H1 (cell line): Measurements from ENCODE around the gene CIZ1. TPM values are rescaled to one million over a fixed set of nuclear protein-coding genes. Genes with fewer than 3 reads are reported as not detected.

Experiments
- CTCF ChIA-PET: fragments of 300-600 bp; sonication (Branson Sonifier 250); formaldehyde crosslinking; loops from one replicate; lab custom pipeline; 2021; ENCODE audit not compliant: partially characterized antibody; lab: Charles Lee
- POLR2A ChIA-PET: fragments of 300-600 bp; sonication (Branson Sonifier 250); formaldehyde crosslinking; loops from one replicate; lab custom pipeline; 2021; ENCODE audit warnings: inconsistent platforms; ENCODE audit not compliant: partially characterized antibody; lab: Charles Lee
- DNase-seq, 2 experiments: peaks; one replicate each; pipeline versions ENCODE4 v3.0.0 to v3.0.0-alpha.2; 2010 to 2022; ENCODE audit warnings: low spot score in 2 of 2, low read depth in 1 of 2, mixed read lengths in 1 of 2
- FAIRE-seq: peaks from 2 replicates; lab custom pipeline; 2011; peaks lifted over from hg19 to GRCh38; lab: Jason Lieb, UNC
- H2AFZ ChIP-seq: 2 replicates; pipeline ENCODE4 v1.8.1; 2012; ENCODE audit warnings: low read length, inconsistent platforms
- H2AK5ac ChIP-seq: 2 replicates; pipeline ENCODE4 v1.6.1; 2013; ENCODE audit warnings: low read depth, low read length
- H2BK120ac ChIP-seq: replicated peaks from 2 replicates; pipeline ENCODE3; 2013; ENCODE audit warnings: low read depth, low read length, inconsistent platforms
- H2BK12ac ChIP-seq: 2 replicates; pipeline ENCODE4 v1.6.1; 2013; ENCODE audit warnings: low read depth, low read length
- H2BK15ac ChIP-seq: 2 replicates; pipeline ENCODE4 v1.6.1; 2013; ENCODE audit warnings: low read length
- H2BK20ac ChIP-seq: 2 replicates; pipeline ENCODE4 v1.6.1; 2013; ENCODE audit warnings: low read length
- H2BK5ac ChIP-seq: 2 replicates; pipeline ENCODE4 v1.6.1; 2013; ENCODE audit warnings: low read depth, low read length
- H3K14ac ChIP-seq: 2 replicates; pipeline ENCODE4 v1.6.1; 2013; ENCODE audit warnings: inconsistent platforms; ENCODE audit not compliant: insufficient read length
- H3K18ac ChIP-seq: 2 replicates; pipeline ENCODE4 v1.6.1; 2013; ENCODE audit warnings: low read length; ENCODE audit errors: extremely low read depth
- H3K23ac ChIP-seq: 2 replicates; pipeline ENCODE4 v1.6.1; 2013; ENCODE audit warnings: inconsistent platforms; ENCODE audit not compliant: insufficient read length
- H3K23me2 ChIP-seq: 2 replicates; pipeline ENCODE4 v1.6.1; 2013; ENCODE audit warnings: low read depth, low read length
- H3K27ac ChIP-seq: 2 replicates; pipeline ENCODE4 v1.6.1; 2011; ENCODE audit warnings: low read depth, low read length, inconsistent platforms
- H3K27me3 ChIP-seq, 4 experiments: replicated peaks in 1 of 4; 1 replicate in 1 of 4; 2 replicates in 3 of 4; pipeline versions ENCODE4 v1.6.1 to v1.8.1; 2011 to 2013; ENCODE audit warnings: low read length in 3 of 4, mild to moderate bottlenecking in 3 of 4, inconsistent platforms in 2 of 4, mixed read lengths in 2 of 4, moderate library complexity in 1 of 4; ENCODE audit not compliant: control insufficient read depth in 3 of 4, insufficient read depth in 3 of 4; ENCODE audit errors: extremely low read depth in 1 of 4
- H3K36me3 ChIP-seq, 4 experiments: 2 replicates each; pipeline versions ENCODE4 v1.6.1 to v1.8.1; 2011 to 2013; ENCODE audit warnings: mild to moderate bottlenecking in 4 of 4, low read length in 3 of 4, moderate library complexity in 2 of 4, control low read depth in 1 of 4, inconsistent platforms in 1 of 4; ENCODE audit not compliant: insufficient read depth in 4 of 4, control insufficient read depth in 2 of 4
- H3K4ac ChIP-seq: replicated peaks from 2 replicates; pipeline ENCODE3; 2013; ENCODE audit warnings: low read length, low read depth, mixed read lengths, inconsistent platforms; ENCODE audit not compliant: insufficient read length
- H3K4me1 ChIP-seq, 4 experiments: replicated peaks in 1 of 4; 1 replicate in 1 of 4; 2 replicates in 3 of 4; pipeline versions ENCODE4 v1.6.1 to v1.8.1; 2011 to 2013; ENCODE audit warnings: low read length in 3 of 4, inconsistent platforms in 2 of 4, mixed read lengths in 1 of 4; ENCODE audit not compliant: insufficient read depth in 4 of 4, control insufficient read depth in 3 of 4
- H3K4me2 ChIP-seq, 2 experiments: 2 replicates each; pipeline versions ENCODE4 v1.6.1 to v1.8.1; 2011 to 2013; ENCODE audit warnings: low read depth in 2 of 2, low read length in 2 of 2, control low read depth in 1 of 2, inconsistent platforms in 1 of 2, mild to moderate bottlenecking in 1 of 2; ENCODE audit not compliant: insufficient read depth in 1 of 2
- H3K4me3 ChIP-seq, 4 experiments: fragments of 200-600, 300-600 bp in 1 of 4; sonication (generic), shearing (Covaris generic), sonication (Bioruptor Twin) in 1 of 4; 2 replicates each; pipeline versions ENCODE4 v1.5.1 to v1.8.1; 2011 to 2016; ENCODE audit warnings: low read length in 4 of 4, low read depth in 3 of 4, control low read depth in 2 of 4, inconsistent platforms in 2 of 4, mild to moderate bottlenecking in 2 of 4, mixed read lengths in 1 of 4, moderate library complexity in 1 of 4; ENCODE audit not compliant: insufficient read depth in 2 of 4; ENCODE audit errors: extremely low read depth in 1 of 4
- H3K56ac ChIP-seq: replicated peaks from 2 replicates; pipeline ENCODE3; 2013; ENCODE audit warnings: low read depth, mild to moderate bottlenecking, mixed read lengths, low read length, inconsistent platforms; ENCODE audit not compliant: insufficient read length
- H3K79me1 ChIP-seq: 2 replicates; pipeline ENCODE4 v1.6.1; 2013; ENCODE audit warnings: low read depth, low read length, control low read depth
- H3K79me2 ChIP-seq, 2 experiments: 2 replicates each; pipeline versions ENCODE4 v1.6.1 to v1.8.1; 2012 to 2013; ENCODE audit warnings: low read length in 2 of 2, mild to moderate bottlenecking in 2 of 2, inconsistent platforms in 1 of 2; ENCODE audit not compliant: insufficient read depth in 2 of 2, control insufficient read depth in 1 of 2
- H3K9ac ChIP-seq, 4 experiments: replicated peaks in 1 of 4; 1 replicate in 1 of 4; 2 replicates in 3 of 4; pipeline versions ENCODE4 v1.6.1 to v1.8.1; 2011 to 2013; ENCODE audit warnings: low read depth in 3 of 4, low read length in 3 of 4, control low read depth in 2 of 4, mild to moderate bottlenecking in 2 of 4, moderate library complexity in 2 of 4, inconsistent platforms in 1 of 4; ENCODE audit errors: extremely low read depth in 1 of 4
- H3K9me3 ChIP-seq, 2 experiments: 2 replicates each; pipeline versions ENCODE4 v1.6.1 to v1.8.1; 2012 to 2013; ENCODE audit warnings: mild to moderate bottlenecking in 2 of 2, moderate library complexity in 2 of 2, control low read depth in 1 of 2, inconsistent platforms in 1 of 2, low read depth in 1 of 2, low read length in 1 of 2, mixed read lengths in 1 of 2; ENCODE audit not compliant: insufficient read depth in 2 of 2
- H4K20me1 ChIP-seq, 2 experiments: replicated peaks in 1 of 2; 2 replicates each; pipeline versions ENCODE3 to v1.8.1; 2011 to 2013; ENCODE audit warnings: inconsistent platforms in 2 of 2, low read length in 2 of 2, mild to moderate bottlenecking in 1 of 2; ENCODE audit not compliant: insufficient read depth in 2 of 2, control insufficient read depth in 1 of 2
- H4K5ac ChIP-seq: 2 replicates; pipeline ENCODE4 v1.6.1; 2013; ENCODE audit warnings: low read length, low read depth, mixed read lengths, inconsistent platforms; ENCODE audit not compliant: insufficient read length
- H4K8ac ChIP-seq: 2 replicates; pipeline ENCODE4 v1.8.0; 2013; ENCODE audit warnings: mild to moderate bottlenecking, moderate library complexity, low read length, inconsistent platforms; ENCODE audit not compliant: insufficient read depth; ENCODE audit errors: extremely low read depth
- H4K91ac ChIP-seq: replicated peaks from 2 replicates; pipeline ENCODE3; 2013; ENCODE audit warnings: low read length, mixed read lengths, inconsistent platforms; ENCODE audit not compliant: insufficient read length
- ASH2L ChIP-seq: fragments of 200-600, 300-600 bp; sonication (generic); IDR thresholded peaks from one replicate; pipeline ENCODE4 v1.7.1; 2017; ENCODE audit warnings: low read length
- RAD21 ChIP-seq, 2 experiments: IDR thresholded peaks in 1 of 2; conservative IDR thresholded peaks in 1 of 2; 2 replicates each; pipeline ENCODE4 v1.6.1; 2011; ENCODE audit warnings: low read depth in 2 of 2, low read length in 2 of 2, improper control_type of control experiment in 1 of 2, inconsistent platforms in 1 of 2, mild to moderate bottlenecking in 1 of 2, moderate library complexity in 1 of 2
- RNF2 ChIP-seq: fragments of 200-900, 300-1000 bp; sonication (generic); IDR thresholded peaks from 2 replicates; pipeline ENCODE4 v1.7.1; 2016; ENCODE audit warnings: borderline replicate concordance, low read depth, mild to moderate bottlenecking, antibody characterized with exemption, low read length; ENCODE audit not compliant: poor library complexity, severe bottlenecking; ENCODE audit errors: missing control alignments
- TAF1 ChIP-seq: IDR thresholded peaks from 2 replicates; pipeline ENCODE4 v1.6.1; 2011; ENCODE audit warnings: mild to moderate bottlenecking, low read depth, low read length
- YY1 ChIP-seq: IDR thresholded peaks from 2 replicates; pipeline ENCODE4 v1.6.1; 2011; ENCODE audit warnings: low read depth, mild to moderate bottlenecking, low read length
- WGBS, 2 experiments: shearing (Covaris generic) in 1 of 2; methylation state at CpG; one replicate each; pipeline versions ENCODE4 v1.1.6 to v1.1.7; 2013 to 2015; ENCODE audit warnings: low lambda C conversion rate in 2 of 2, mixed read lengths in 2 of 2, inconsistent platforms in 1 of 2, low coverage in 1 of 2, missing lambda C conversion rate in 1 of 2; ENCODE audit not compliant: insufficient replicate concordance in 2 of 2, insufficient coverage in 1 of 2, insufficient read length in 1 of 2; ENCODE audit errors: extremely low coverage in 1 of 2, missing lambda C conversion rate in 1 of 2; 5-methylcytosine and 5-hydroxymethylcytosine counted together
- polyA plus RNA-seq, 7 experiments: library from polyadenylated mRNA; depleted of rRNA in 3 of 7; stranded (reverse) in 5 of 7; unstranded in 2 of 7; fragments of >200 nt in 5 of 7; fragments of 200-250 nt in 2 of 7; gene quantifications; 1 replicate in 5 of 7; 2 replicates in 1 of 7; 4 replicates in 1 of 7; pipeline versions ENCODE4 v1.2.1 to v1.2.3, GENCODE V29; 2011 to 2013; ENCODE audit warnings: missing spikeins in 2 of 7, mixed read lengths in 2 of 7
- total RNA-seq: library from RNA; stranded (reverse); fragmentation: NEBNext Ultra II Directional; extraction: Animal tissue kit (Norgen Biotek cat#: 25700); gene quantifications from 2 replicates; pipeline ENCODE4 v1.2.1, GENCODE V29; 2021
- TF ChIP-seq, protein P1 (sequence below), 3 experiments: IDR thresholded peaks; 1 replicate in 2 of 3; 2 replicates in 1 of 3; pipeline versions ENCODE4 v1.5.1 to v1.6.1; 2011; ENCODE audit warnings: low read length in 3 of 3, mild to moderate bottlenecking in 3 of 3, inconsistent platforms in 2 of 3, low read depth in 1 of 3, moderate library complexity in 1 of 3; ENCODE audit not compliant: insufficient read depth in 1 of 3; ENCODE audit errors: control extremely low read depth in 1 of 3
- TF ChIP-seq, protein P2 (sequence below): IDR thresholded peaks from 2 replicates; pipeline ENCODE4 v1.6.1; 2012; ENCODE audit warnings: inconsistent platforms

Gene CIZ1
- total and polyA plus RNA-seq, 2 of the 8 experiments (the other 6 are each of a cell fraction or from before 2014, with no cell fraction given), result 66.0 to 107 TPM

DNA sequence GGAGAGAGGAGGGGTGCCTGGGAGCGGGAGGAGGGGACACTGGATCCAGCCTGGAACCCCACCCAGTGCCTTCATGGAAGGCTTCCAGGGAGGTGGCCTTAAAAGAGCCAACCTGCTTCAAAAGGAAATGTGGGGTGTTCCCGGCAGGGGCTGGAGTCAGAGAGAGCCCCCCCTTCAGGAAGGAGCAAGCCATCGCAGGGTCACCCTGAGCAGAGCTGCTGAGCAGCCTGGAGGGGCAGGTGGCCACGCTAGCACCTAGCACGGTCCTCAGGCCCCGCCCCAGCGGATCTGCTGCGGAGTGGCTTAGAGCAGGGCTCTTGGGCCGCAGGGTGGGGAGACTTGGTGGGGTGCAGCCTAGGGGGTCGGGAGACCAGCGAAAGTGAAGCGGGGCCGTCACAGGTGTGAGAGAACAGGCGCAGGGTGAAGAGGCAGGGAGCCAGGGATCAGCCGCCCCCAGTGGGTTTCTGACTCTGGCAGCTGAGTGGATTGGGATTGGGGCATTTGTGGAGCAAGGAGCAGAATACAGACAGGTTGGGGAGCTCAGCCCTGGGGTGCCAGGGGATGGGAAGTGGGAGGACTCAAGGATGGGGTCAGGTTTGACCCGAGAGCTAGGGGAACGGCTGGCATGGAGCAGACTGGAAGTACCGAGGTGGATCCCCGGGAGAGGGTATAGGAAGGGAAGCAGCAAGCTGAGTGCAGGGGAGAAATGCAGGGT is 40.6 kb downstream of the CIZ1 start:
- Histone ChIP-seq H2BK15ac (peak overlapping the region; percentile 21), H4K5ac (no peak overlapping the region), H2BK120ac (no peak overlapping the region), H3K4me2 (peak overlapping the region; percentile 2 to 45; a peak in 3 of 4 replicates), H2AFZ (peak overlapping the region; percentile 93), H3K23ac (no peak overlapping the region), H3K79me1 (no peaks in the 10 kb centered on the region), H3K79me2 (no peaks in the 10 kb centered on the region), H3K27ac (no peak overlapping the region), H3K4me1 (peaks cover 0 to 8% (median 3%) of the 10 kb centered on the region in 4 experiments; a peak in 5 of 7 replicates), H3K56ac (no peak overlapping the region), H4K91ac (peak overlapping the region; percentile 61), H3K14ac (no peak overlapping the region), H3K36me3 (no peaks in the 10 kb centered on the region), H3K4ac (no peak overlapping the region), H2BK5ac (no peak overlapping the region), H4K20me1 (no peaks in the 10 kb centered on the region), H2AK5ac (no peak overlapping the region), H3K9me3 (no peaks in the 10 kb centered on the region), H3K9ac (no peak overlapping the region), H3K23me2 (no peaks in the 10 kb centered on the region), H3K18ac (peak overlapping the region; percentile 71), H2BK20ac (no peak overlapping the region; the same call in 1 of the 2 replicates), H4K8ac (peak overlapping the region; percentile 87; the same call in 1 of the 2 replicates), H3K27me3 (no peaks in the 10 kb centered on the region; a peak in 2 of 7 replicates), H3K4me3 (peak overlapping the region in 1 of 4 experiments; percentile 10; a peak in 1 of 8 replicates), H2BK12ac (peak overlapping the region; percentile 21; the same call in 1 of the 2 replicates)
- DNase-seq, result peak in 1 of 2 experiments; percentile 86
- 49% methylated on average over 19 of the region's 19 CpGs; no CpG with 5 or more reads in 1 of the 2 experiments for WGBS, 2 experiments
- POLR2A ChIA-PET, result interaction anchor here (0.7 to 2.5 kb wide), 10 partner anchors 9 to 100 kb away, joined by 3 to 18 read pairs (median 4); partner anchors contain the start of gene BBLN
- FAIRE-seq, result no peak
- CTCF ChIA-PET, result interaction anchor here (0.5 to 6.1 kb wide), 22 partner anchors 9 to 532 kb away, joined by 3 to 74 read pairs (median 4); partner anchors contain the start of genes BBLN, PIP5KL1 and PTGES2
- TF ChIP-seq, protein P1, sequence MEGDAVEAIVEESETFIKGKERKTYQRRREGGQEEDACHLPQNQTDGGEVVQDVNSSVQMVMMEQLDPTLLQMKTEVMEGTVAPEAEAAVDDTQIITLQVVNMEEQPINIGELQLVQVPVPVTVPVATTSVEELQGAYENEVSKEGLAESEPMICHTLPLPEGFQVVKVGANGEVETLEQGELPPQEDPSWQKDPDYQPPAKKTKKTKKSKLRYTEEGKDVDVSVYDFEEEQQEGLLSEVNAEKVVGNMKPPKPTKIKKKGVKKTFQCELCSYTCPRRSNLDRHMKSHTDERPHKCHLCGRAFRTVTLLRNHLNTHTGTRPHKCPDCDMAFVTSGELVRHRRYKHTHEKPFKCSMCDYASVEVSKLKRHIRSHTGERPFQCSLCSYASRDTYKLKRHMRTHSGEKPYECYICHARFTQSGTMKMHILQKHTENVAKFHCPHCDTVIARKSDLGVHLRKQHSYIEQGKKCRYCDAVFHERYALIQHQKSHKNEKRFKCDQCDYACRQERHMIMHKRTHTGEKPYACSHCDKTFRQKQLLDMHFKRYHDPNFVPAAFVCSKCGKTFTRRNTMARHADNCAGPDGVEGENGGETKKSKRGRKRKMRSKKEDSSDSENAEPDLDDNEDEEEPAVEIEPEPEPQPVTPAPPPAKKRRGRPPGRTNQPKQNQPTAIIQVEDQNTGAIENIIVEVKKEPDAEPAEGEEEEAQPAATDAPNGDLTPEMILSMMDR (IDR thresholded peaks at IDR 0.05; ENCODE audit: control extremely low read depth in 1 of 3, insufficient read depth in 1 of 3, low read depth in 1 of 3, low read length in 3 of 3), result peak in 2 of 3 experiments; percentile 83 to 87; a peak in 3 of 4 replicates
- TF ChIP-seq RAD21 (IDR thresholded peaks at IDR 0.05 in 1 of 2, conservative IDR thresholded peaks at IDR 0.05 in 1 of 2; ENCODE audit: low read depth in 2 of 2, low read length in 2 of 2) (peak; percentile 21 to 41; a peak in 2 of 4 replicates), ASH2L (no peak), RNF2 (no peak), YY1 (0 out of 2 replicates have a peak, but pooled peaks have one; percentile 13), TAF1 (0 out of 2 replicates have a peak, but pooled peaks have one; percentile 45)
- TF ChIP-seq, protein P2, sequence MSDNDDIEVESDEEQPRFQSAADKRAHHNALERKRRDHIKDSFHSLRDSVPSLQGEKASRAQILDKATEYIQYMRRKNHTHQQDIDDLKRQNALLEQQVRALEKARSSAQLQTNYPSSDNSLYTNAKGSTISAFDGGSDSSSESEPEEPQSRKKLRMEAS, result peak; percentile 62; the same call in 1 of the 2 replicates
